Stomach (tissue), 9 donors: ENCODE results near the gene UPK3B. TPM values are rescaled to one million over a fixed set of nuclear protein-coding genes. Genes with fewer than 3 reads are reported as not detected.
"Not testable (repeated sequence)": the region's sequence is repeated elsewhere in the genome, so short reads cannot be mapped to it uniquely, and the experiment has no call there.

Source experiments
- DNase-seq, 2 donors: peaks; one replicate each; pipeline versions ENCODE4 v3.0.0 to v3.0.0-alpha.2; 2013 to 2019
- H3K27ac ChIP-seq, 5 donors: fragments of 200-600 bp in 4 of 5; sonication (generic) in 4 of 5; one replicate each; pipeline ENCODE4 v1.5.1; 2013 to 2019; ENCODE audit warnings: mild to moderate bottlenecking in 1 of 5, moderate library complexity in 1 of 5
- H3K27me3 ChIP-seq, 3 donors: fragments of 200-600 bp; sonication (generic); one replicate each; pipeline ENCODE4 v1.5.1; 2017 to 2019; ENCODE audit warnings: mixed run types in 1 of 3
- H3K36me3 ChIP-seq, 4 donors: fragments of 200-600 bp; sonication (generic); 1 replicate in 3 of 4; 2 replicates in 1 of 4; pipeline ENCODE4 v1.5.1; 2016 to 2019
- H3K4me1 ChIP-seq, 4 donors: fragments of 200-600 bp; sonication (generic); one replicate each; pipeline ENCODE4 v1.5.1; 2016 to 2019
- H3K4me3 ChIP-seq, 4 donors: fragments of 200-600 bp; sonication (generic) in 3 of 4; one replicate each; pipeline ENCODE4 v1.5.1; 2016 to 2019; ENCODE audit warnings: mild to moderate bottlenecking in 1 of 4
- H3K9me3 ChIP-seq, 4 donors: fragments of 200-600 bp; sonication (generic); one replicate each; pipeline ENCODE4 v1.5.1; 2016 to 2019
- WGBS, 5 donors: extraction: QIAGEN DNeasy Blood & Tissue Kit in 3 of 5; methylation state at CpG; one replicate each; pipeline versions ENCODE4 v1.1.5 to v1.1.7; 2013 to 2018; 5-methylcytosine and 5-hydroxymethylcytosine counted together
- intact Hi-C: fragments of 100-400 bp; cut with DNase I; formaldehyde crosslinking; loops from one replicate; pipeline ENCODE4 v1.15.1; 2023; ENCODE audit warnings: low total_unique reads
- polyA plus RNA-seq, 3 donors: library from polyadenylated mRNA; stranded (reverse); fragments of 200-250 nt; gene quantifications; one replicate each; pipeline ENCODE4 v1.2.3, GENCODE V29; 2013
- total RNA-seq, 5 donors: library from RNA; depleted of rRNA; stranded (reverse); fragments of >200 nt; gene quantifications; one replicate each; pipeline versions ENCODE4 v1.1.0 to v1.2.3, GENCODE V29; 2014 to 2016
- donor health status: healthy with polysubstance abuse.
- donor health status: Bipolar disorder and iron deficiency.
- donor health status: healthy.

UPK3B gene
- total and polyA plus RNA-seq, 8 donors: 0.45 to 12.2 (median 5.3) TPM; not detected in 2

- WGBS, 5 donors: 44 to 65% (median 51%) methylated on average over 2 to 6 of the region's 20 CpGs; no CpG with 5 or more reads in 1 of the 5 donors
- H3K4me1 ChIP-seq, intact Hi-C loops: not testable (repeated sequence)
Observed at GRCh38 chr7:76485822-76486610, 24.3 kb upstream of the UPK3B start.

GRCh38 chr7:76486618-76487017 is 23.7 kb upstream of the UPK3B start:
- H3K27me3 ChIP-seq, H3K4me3 ChIP-seq, intact Hi-C loops, H3K4me1 ChIP-seq, DNase-seq, H3K27ac ChIP-seq, H3K9me3 ChIP-seq: not testable (repeated sequence)
- 50 to 93% (median 70%) methylated on average over 1 to 2 of the region's 5 CpGs; no CpG with 5 or more reads in 1 of the 5 donors for WGBS, 5 donors
- H3K36me3 ChIP-seq: peaks cover 6 to 28% (median 19%) of the 10 kb centered on the region in 4 donors

More at GRCh38 chr7:76485822-76486610, 24.3 kb upstream of the UPK3B start:
- H3K9me3 ChIP-seq, DNase-seq, H3K4me3 ChIP-seq, H3K27me3 ChIP-seq, H3K27ac ChIP-seq: not testable (repeated sequence)
- peaks cover 6 to 30% (median 23%) of the 10 kb centered on the region in 4 donors for H3K36me3 ChIP-seq

GRCh38 chr7:76487969-76488368 is 22.4 kb upstream of the UPK3B start:
- 71 to 100% (median 85%) methylated on average over 3 to 7 of the region's 13 CpGs; no CpG with 5 or more reads in 2 of the 5 donors for WGBS, 5 donors
- peaks cover 2 to 21% (median 10%) of the 10 kb centered on the region in 4 donors for H3K36me3 ChIP-seq
- H3K4me3 ChIP-seq, DNase-seq, H3K27ac ChIP-seq, H3K27me3 ChIP-seq, H3K9me3 ChIP-seq, intact Hi-C loops, H3K4me1 ChIP-seq: not testable (repeated sequence)

GRCh38 chr7:76492139-76492538 is 18.2 kb upstream of the UPK3B start:
- 100% methylated on average over 2 to 4 of the region's 10 CpGs; no CpG with 5 or more reads in 2 of the 5 donors for WGBS, 5 donors
- peaks cover 0 to 12% (median 3%) of the 10 kb centered on the region in 4 donors for H3K36me3 ChIP-seq
- DNase-seq, H3K27me3 ChIP-seq, H3K9me3 ChIP-seq, intact Hi-C loops, H3K4me1 ChIP-seq, H3K4me3 ChIP-seq, H3K27ac ChIP-seq: not testable (repeated sequence)

- 85 to 89% (median 87%) methylated on average over 4 to 16 of the region's 16 CpGs; no CpG with 5 or more reads in 1 of the 5 donors for WGBS, 5 donors
- H3K4me3 ChIP-seq, intact Hi-C loops, H3K9me3 ChIP-seq, H3K27me3 ChIP-seq, H3K4me1 ChIP-seq, DNase-seq, H3K27ac ChIP-seq: not testable (repeated sequence)
- peaks cover 0 to 14% (median 4%) of the 10 kb centered on the region in 4 donors for H3K36me3 ChIP-seq
Observed at GRCh38 chr7:76495717-76496116, 14.6 kb upstream of the UPK3B start.

GRCh38 chr7:76497918-76498582 is 12.3 kb upstream of the UPK3B start:
- DNase-seq, H3K9me3 ChIP-seq, H3K27me3 ChIP-seq, H3K27ac ChIP-seq, intact Hi-C loops, H3K4me1 ChIP-seq, H3K4me3 ChIP-seq: not testable (repeated sequence)
- 47 to 71% (median 66%) methylated on average over 9 to 11 of the region's 27 CpGs; no CpG with 5 or more reads in 2 of the 5 donors for WGBS, 5 donors
- peaks cover 16 to 24% (median 22%) of the 10 kb centered on the region in 4 donors for H3K36me3 ChIP-seq

GRCh38 chr7:76498583-76499200 is 11.7 kb upstream of the UPK3B start:
- H3K27ac ChIP-seq, H3K4me1 ChIP-seq, intact Hi-C loops, H3K27me3 ChIP-seq, DNase-seq, H3K4me3 ChIP-seq, H3K9me3 ChIP-seq: not testable (repeated sequence)
- H3K36me3 ChIP-seq: peaks cover 17 to 29% (median 28%) of the 10 kb centered on the region in 4 donors
- 82 to 94% (median 85%) methylated on average over 5 to 7 of the region's 10 CpGs; no CpG with 5 or more reads in 1 of the 5 donors for WGBS, 5 donors

- intact Hi-C loops, H3K9me3 ChIP-seq, H3K4me1 ChIP-seq, H3K4me3 ChIP-seq, H3K27ac ChIP-seq, H3K27me3 ChIP-seq, DNase-seq: not testable (repeated sequence)
- peaks cover 17 to 30% (median 29%) of the 10 kb centered on the region in 4 donors for H3K36me3 ChIP-seq
- WGBS, 5 donors: 63 to 83% (median 73%) methylated on average over 1 to 14 of the region's 28 CpGs
Observed at GRCh38 chr7:76499201-76499923, 11.0 kb upstream of the UPK3B start.

GRCh38 chr7:76499924-76500241 is 10.5 kb upstream of the UPK3B start:
- H3K4me1 ChIP-seq, H3K9me3 ChIP-seq, H3K27me3 ChIP-seq, DNase-seq, H3K4me3 ChIP-seq, intact Hi-C loops, H3K27ac ChIP-seq: not testable (repeated sequence)
- WGBS, 5 donors: 60 to 78% (median 67%) methylated on average over 1 to 8 of the region's 19 CpGs; no CpG with 5 or more reads in 2 of the 5 donors
- H3K36me3 ChIP-seq: peaks cover 17 to 36% (median 34%) of the 10 kb centered on the region in 4 donors

GRCh38 chr7:76502224-76502623 is 8.1 kb upstream of the UPK3B start:
- WGBS, 5 donors: 45 to 82% (median 76%) methylated on average over 4 to 13 of the region's 13 CpGs
- peak in 1 of 2 donors; percentile 1 for DNase-seq
- H3K4me3 ChIP-seq, intact Hi-C loops, H3K4me1 ChIP-seq, H3K9me3 ChIP-seq, H3K27ac ChIP-seq, H3K27me3 ChIP-seq: not testable (repeated sequence)
- H3K36me3 ChIP-seq: peaks cover 24 to 59% (median 58%) of the 10 kb centered on the region in 4 donors

- H3K36me3 ChIP-seq: peaks cover 24 to 64% (median 63%) of the 10 kb centered on the region in 4 donors
- WGBS, 5 donors: 89 to 95% (median 89%) methylated on average over 7 to 16 of the region's 16 CpGs; no CpG with 5 or more reads in 1 of the 5 donors
- DNase-seq: peak in 1 of 2 donors; percentile 0
Observed at GRCh38 chr7:76502836-76503235, 7.5 kb upstream of the UPK3B start.

More at GRCh38 chr7:76502836-76503235, 7.5 kb upstream of the UPK3B start:
- intact Hi-C loops, H3K27ac ChIP-seq, H3K4me1 ChIP-seq, H3K9me3 ChIP-seq, H3K27me3 ChIP-seq, H3K4me3 ChIP-seq: not testable (repeated sequence)
